Parietal lobe (tissue), 1 donor: ENCODE results near the gene OPRM1. TPM values are rescaled to one million over a fixed set of nuclear protein-coding genes. Genes with fewer than 3 reads are reported as not detected.

Experiments used
- total RNA-seq: library from RNA; depleted of rRNA; stranded (reverse); fragments of >200 nt; gene quantifications from one replicate; pipeline ENCODE4 v1.2.3, GENCODE V29; 2014

Gene OPRM1
- 0.94 TPM for total RNA-seq

GRCh38 chr6:154039231-154039842, at the start of gene OPRM1:
OPRM1 (plus strand) TSS chr6:154039240; CDS start chr6:154039545, 305 bp downstream.

